RKO (cell line): ENCODE data around the gene LRRC23.
"Not testable (repeated sequence)": the region's sequence is repeated elsewhere in the genome, so short reads cannot be mapped to it uniquely, and the experiment has no call there.

ENCODE experiments used
- DNase-seq: peaks from one replicate; pipeline ENCODE4 v3.0.0-alpha.2; 2016; ENCODE audit warnings: low spot score

LRRC23 gene

DNA sequence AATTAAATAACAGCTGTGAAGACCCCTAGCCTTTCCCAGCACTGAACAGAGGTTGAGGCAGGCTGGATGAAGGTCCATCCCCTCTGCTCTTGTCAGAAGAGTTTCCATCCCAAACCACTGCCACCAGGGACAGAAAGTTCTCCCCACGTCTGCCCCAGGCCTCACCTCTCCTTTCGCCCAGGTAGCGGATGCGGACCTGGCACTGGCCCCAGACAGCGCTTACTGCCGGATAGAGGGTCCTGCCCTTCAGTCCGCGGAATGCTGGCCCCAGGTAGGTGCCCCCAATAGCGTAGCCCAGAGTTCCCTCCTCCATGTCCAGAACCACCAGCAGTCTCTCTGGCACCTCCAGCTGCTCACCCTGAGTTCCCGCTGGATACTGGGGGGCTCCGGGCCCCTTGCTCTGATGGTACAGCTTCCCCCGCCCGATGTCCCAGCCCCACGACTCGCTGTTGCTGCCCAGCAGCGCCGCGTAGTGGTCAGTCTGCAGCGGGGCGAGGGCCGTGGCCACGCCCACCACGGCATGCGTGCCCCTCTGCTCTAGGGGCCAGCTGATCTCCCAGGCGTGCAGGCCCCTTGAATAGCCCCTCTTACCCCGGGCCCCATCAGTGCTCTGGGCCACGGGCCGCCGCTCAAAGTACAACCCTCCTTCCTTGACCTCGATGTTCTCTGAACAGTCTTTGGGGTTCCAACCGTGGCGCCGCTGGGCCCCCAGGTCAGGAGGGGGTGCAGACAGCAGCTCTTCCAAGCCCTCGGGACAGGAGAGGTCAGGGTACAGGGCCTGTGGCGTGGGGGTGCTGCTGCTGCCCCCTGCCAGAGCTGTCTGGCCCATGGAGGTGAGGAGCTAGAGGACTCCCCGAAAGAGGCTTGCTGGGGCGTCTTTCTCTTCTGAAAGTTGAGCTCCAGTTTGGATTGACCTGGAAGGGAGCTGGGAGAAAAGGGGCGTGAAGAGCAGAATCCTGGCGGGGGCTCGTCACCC is 32.3 kb upstream of the LRRC23 start:
- DNase-seq = peak; percentile 83

DNA sequence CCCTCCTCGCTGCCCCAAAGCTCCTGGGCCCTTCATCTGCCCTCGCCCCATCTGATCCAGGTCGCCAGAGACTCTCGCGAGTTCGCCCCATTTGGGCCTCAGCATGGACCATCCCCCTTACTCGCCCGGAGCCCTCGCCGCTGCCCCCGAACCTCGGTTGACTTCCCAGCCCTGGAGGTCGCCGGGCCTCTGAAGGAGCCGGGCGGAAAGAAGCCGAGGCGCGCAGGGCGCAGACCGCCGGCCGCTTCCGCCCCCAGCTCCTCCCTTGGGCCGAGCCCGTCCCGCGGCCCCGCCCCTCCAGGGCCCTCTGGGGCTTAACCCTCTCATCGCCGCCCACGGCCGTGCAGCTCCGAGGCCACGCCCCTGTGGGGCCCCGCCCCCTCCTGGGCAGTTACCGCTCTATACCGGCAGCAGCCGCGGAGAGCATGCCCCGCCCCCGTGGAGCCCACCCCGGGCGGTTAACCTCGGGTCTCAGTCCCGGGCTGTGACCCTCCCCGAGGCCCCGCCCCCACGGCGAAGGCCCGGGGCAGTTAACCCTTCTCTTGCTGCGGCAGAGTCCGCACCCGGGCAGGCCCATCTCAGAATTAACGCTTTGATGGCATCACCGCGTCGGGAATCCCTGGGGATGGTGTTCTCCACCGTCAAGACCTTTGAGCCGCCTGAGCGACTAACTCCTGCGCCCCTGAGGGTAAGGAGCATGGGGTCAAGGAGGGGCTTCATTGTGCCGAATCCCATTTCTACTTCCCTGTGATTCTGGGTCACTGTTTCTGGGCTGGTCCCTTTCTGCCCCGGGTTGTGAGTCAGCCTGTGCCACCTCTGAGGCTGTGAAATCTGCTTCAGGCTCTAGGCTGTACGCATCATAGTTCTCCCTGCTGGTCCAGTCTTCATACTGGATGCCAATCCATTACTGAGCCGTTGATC is 31.3 kb upstream of the LRRC23 start, which contains the start of gene SPSB2:
TSS of gene SPSB2 (minus strand) at position 210 of the 921 bp plus-strand sequence. CDS start 402 bp downstream, outside the sequence.
- DNase-seq = peak; percentile 97

DNA sequence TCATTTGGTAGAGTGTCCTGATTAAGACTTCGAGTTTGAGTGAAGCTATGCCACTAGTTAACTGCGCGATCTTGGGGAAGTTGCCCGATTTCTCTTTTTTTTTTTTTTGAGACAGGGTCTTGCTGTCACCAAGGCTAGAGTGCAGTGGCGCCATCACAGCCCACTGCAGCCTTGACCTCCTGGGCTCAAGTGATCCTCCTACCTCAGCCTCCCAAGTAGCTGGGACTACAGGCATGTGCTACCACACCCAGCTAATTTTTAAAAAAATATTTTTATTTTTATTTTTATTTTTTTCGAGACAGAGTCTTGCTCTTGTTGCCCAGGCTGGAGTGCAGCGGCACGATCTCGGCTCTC is 30.6 kb upstream of the LRRC23 start:
- DNase-seq = not testable (repeated sequence)

DNA sequence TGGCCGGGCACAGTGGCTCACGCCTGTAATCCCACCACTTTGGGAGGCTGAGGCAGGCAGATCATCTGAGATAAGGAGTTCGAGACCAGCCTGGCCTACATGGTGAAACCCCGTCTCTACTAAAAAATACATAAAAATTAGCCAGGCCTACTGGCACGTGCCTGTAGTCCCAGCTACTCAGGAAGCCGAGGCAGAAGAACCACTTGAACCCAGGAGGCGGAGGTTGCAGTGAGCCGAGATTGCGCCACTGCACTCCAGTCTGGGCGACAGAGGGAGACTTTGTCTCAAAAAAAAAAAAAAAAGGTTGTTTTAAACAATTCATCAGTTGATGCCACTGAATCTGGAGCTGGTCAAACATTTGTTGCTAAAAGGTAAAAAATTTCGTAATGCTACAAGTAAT is 24.8 kb upstream of the LRRC23 start:
- not testable (repeated sequence) for DNase-seq

DNA sequence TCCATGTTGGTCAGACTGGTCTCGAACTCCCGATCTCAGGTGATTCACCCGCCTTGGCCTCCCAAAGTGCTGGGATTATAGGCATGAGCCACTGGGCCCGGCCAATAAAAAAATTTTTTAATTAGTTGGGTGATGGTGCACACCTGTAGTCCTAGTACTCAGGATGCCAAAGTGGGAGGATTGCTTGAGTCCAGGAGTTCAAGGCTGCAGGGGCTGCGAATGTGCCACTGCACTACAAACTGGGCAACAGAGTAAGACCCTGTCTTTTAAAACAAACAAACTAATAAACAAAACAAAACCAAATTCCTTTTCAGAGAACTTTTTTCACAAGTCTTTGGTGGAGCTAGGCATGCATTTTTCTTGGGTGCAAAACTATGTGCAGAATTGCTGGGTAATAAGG is 21.4 kb upstream of the LRRC23 start:
- DNase-seq = no peak

DNA sequence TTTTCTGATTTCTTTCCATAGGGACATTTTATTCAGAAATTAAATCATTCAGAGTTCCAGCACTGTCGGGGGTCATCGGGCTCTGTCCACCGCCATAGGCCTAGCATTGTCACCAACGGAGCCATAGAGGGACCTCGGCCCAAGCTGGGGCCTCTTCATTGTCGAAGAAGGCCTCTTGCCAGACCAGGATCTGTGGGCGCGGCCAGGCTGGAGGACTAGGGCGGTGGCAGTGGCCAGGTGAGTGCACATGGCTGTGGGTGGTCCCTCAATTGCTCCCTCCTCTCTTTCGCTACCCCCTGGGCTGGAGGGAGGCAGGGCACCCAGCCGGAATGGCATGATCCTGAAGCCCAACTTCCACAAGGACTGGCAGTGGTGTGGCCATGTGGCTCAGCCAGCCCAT is 20.9 kb upstream of the LRRC23 start:
- DNase-seq = no peak

DNA sequence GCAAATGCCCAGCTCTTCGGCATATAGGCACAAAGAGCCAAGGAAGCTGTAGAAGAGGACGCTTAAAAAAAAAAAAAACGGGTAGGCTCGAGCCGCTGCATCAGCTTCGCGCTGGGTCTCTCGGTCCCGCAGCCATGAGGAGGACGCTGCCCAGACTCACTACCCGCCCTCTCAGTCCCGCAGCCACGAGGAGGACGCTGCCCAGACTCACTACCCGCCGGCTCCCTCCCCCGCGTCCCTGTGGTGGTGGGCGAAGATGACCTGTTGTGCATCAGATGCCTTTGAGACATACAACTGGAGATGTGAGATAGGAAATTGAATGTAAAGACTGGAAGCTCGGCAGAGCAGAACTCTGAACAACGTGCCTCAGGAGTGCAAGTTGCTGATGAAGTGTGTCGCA is 20.1 kb upstream of the LRRC23 start:
- DNase-seq = no peak

DNA sequence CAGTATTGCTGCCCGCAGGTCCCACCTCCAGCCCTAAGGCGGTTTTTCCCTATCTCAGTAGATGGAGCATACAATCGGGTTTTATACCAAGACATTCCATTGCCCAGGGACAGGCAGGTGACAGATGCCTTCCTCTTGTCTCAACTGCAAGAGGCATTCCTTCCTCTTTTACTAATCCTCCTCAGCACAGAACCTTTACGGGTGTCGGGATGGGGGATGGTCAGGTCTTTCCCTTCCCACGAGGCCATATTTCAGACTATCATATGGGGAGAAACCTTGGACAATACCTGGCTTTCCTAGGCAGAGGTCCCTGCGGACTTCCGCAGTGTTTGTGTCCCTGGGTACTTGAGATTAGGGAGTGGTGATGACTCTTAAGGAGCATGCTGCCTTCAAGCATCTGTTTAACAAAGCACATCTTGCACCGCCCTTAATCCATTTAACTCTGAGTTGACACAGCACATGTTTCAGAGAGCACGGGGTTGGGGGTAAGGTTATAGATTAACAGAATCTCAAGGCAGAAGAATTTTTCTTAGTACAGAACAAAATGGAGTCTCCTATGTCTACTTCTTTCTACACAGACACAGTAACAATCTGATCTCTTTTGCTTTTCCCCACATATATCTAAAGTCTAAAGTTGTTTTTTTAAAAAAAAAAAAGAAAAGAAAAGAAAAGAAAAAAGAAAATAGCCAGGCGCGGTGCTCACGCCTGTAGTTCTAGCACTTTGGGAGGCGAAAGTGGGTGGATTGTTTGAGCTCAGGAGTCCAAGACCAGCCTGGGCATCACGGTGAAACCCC is 18.2 kb upstream of the LRRC23 start:
- DNase-seq = not testable (repeated sequence)

DNA sequence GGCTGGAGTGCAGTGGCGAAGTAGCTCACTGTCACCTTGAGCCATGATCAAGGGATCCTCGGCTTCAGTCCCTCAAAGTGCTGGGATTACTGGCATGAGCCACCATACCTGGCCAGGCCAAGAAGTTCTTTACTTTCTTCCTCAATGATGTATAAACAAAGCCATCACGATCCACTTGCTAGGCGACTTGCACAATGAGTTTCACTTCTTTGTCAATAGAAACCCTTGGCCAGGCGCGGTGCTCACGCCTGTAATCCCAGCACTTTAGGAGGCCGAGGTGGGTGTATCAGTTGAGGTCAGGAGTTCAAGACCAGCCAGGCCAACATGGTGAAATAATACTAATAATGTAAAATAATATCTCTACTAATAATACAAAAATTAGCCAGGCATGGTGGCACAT is 17.2 kb upstream of the LRRC23 start:
- no peak for DNase-seq

DNA sequence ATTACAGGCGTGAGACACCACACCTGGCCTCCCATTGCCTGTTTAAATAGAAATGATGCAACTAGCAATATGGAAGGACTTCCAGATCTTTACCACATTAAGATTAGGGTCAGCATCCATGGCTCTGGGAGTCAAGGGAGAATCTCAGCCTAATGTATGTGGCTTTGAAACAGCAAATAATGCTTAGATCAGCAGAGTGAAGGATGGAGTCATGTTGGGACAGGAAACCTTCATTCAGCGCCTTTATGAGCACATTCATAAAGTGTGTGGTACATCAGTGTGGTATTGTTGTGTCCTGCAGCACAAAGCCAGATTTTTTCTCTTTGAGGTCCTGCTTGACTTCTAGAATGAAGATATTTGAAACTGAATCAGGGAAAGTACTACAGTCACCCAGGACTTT is 16.3 kb upstream of the LRRC23 start:
- no peak for DNase-seq

DNA sequence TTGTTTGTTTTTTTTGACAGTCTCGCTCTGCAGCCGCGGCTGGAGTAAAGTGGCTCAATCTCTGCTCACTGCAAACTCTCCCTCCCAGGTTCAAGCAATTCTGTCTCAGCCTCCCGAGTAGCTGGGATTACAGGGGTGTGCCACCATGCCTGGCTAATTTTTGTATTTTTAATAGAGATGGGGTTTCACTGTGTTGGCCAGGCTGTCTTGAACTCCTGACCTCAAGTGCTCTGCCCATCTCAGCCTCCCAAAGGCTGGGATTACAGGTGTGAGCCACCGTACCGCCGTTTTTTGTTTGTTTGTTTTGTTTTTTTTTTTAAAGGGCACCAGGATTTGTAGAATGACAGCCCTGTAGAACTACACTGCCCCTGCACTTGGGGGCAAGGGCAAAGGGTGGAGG is 15.8 kb upstream of the LRRC23 start:
- DNase-seq = not testable (repeated sequence)

DNA sequence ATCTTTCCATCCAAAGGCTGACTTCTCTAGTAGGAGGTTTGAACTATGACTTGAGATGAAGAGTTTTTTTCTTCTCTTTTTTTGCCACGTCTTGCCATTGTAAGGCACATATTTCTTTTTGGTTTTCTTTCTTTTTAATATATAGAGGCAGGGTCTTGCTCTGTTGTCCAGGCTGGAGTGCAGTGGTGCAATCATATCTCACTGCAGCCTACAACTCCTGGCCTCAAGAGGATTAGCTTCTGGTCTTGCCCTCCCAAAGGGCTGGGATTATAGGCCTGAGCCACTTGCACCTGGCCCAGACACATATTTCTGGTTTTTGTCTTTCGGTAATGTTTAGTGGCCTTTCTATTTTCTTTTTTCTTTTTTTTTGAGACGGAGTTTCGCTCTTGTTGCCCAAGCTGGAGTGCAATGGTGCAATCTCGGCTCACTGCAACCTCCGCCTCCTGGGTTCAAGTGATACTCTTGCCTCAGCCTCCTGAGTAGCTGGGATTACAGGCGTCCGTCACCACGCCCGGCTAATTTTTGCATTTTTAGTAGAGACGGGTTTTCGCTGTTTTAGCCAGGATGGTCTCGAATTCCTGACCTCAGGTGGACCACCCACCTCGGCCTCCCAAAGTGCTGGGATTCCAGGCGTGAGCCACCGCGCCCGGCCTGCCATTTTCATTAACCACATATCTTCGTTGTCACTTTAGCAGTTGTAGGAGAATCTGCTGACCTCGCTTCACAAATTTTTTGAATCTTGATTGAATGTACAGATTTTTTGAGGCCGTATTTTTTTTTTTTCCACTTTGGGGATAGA is 14.6 kb upstream of the LRRC23 start:
- DNase-seq = not testable (repeated sequence)

DNA sequence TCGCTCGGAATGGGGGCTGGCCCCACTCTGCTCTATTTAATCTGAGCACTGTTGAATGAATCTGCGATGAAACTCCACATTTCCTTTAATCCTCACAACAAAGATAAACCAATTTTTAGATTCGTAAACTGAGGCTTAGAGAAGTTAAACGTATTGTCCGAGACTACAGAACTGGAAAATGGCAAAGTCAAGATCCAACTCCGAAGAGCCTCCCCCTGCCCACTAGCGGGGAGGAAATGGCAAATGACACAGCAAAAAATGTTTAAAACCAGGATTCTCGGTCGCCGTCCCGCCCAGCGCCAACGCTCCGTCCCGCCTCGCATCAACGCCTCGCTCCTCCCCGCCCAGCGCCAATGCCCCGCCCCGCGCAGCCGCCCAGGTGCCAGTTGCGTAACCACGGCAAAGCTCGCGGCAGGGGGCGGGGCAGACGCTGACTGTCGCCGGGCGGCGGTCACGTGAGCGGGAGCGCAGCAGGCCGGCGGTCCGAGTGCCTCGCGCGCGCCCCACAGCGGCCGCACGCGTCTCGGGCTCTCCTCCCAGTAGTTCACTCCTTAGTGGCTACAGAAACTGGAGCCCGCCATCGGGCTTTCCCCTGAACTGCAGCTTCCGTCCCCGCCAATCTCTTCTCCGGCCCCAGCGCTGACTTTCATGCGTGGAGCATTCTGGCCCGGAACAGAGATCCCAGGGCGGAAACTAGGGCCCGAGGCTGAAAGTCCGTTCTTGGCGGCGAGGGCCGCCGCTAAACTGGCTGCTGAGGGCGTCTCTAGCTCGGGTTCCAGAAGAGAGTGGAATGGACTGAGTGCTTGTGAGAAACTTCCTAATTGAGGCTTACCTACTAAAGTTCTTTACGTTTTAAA is 13.6 kb upstream of the LRRC23 start:
- peak; percentile 96 for DNase-seq

DNA sequence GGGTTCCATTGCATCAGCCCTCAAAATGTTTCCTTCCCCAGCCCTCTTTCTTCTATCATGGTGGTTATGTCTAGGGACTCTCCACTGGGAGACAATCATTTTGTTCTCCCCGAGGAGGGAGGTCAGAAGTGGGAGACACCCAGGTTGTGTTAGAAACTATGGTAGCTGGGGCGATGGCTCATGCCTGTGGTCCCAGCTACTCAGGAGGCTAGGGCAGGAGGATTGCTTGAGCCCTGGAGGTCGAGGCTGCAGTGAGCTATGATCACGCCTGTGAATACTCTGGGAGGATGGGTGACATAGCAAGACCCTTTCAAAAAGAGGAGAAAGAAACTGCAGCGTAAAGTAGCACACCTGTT is 13.0 kb upstream of the LRRC23 start:
- DNase-seq = no peak

DNA sequence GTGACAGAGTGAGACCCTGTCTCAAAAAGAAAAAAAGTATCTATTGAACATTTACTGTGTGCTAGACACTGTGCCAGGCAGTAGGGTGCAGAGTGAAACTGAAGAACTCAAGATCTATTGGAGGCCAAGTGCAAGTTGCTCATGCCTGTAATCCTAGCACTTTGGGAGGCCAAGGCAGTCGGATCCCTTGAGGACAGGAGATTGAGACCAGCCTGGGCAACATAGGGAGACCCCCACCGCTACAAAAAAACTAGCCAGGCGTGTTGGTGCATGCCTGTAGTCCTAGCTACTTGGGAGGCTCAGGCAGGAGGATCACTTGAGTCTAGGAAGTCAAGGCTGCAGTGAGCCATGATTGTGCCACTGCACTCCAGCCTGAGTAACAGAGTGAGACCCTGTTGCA is 11.9 kb upstream of the LRRC23 start:
- DNase-seq = not testable (repeated sequence)

DNA sequence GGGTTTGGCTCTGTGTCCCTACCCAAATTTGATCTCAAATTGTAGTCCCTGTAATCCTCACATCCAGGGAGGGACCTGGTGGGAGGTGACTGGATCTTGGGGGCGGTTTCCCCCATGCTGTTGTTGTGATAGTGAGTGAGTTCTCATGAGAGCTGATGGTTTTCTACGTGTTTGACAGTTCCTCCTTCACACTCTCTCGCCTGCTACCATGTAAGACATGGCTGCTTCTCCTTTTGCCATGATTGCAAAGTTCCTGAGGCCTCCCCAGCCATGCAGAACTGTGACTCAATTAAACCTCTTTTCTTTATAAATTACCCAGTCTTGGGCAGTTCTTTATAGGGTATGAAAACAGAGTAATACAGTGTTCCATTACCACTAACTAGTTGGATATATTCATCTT is 10.3 kb upstream of the LRRC23 start:
- DNase-seq = no peak

DNA sequence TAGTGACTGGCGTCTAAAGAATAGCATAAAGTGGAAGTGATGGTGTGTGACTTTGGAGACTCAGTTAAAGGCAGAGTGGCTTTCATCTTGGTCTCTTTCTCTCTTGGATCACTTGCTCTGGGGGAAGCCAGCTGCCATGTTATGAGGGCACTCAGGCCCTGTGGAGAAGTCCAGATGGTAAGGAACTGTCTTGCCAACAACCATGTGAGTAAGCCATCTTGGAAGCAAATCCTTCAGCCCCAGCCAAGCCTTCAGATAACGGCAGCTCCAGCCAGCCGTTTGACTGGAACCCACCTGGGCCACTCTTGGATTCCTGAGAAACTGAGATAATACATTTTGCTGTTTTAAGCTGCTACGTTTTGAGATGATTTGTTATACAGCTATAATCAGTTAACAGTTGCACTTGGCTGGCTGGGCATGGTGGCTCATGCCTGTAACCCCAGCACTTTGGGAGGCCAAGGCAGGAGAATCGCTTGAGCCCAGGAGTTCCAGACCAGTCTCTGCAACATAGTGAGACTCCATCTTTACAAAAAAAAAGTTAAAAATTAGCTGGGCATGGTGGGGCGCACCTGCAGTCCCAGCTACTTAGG is 7.7 kb upstream of the LRRC23 start:
- DNase-seq = no peak

DNA sequence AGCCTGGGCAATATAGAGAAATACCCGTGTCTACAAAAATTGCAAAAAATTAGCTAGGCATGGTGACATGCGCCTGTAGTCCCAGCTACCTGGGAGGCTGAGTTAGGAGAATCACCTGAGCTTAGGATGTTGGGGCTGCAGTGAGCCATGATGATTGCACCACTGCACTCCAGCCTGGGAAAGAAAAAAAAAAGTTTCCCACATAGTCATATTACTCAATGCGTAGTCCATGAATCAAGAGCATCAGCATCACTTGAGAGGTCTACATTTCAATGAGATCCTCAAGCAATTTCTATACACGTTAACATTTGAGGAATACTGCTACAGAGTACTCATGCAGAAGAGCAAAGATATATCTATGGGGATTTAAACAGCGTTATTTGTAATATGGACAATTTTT is 5.2 kb upstream of the LRRC23 start:
- DNase-seq = no peak

DNA sequence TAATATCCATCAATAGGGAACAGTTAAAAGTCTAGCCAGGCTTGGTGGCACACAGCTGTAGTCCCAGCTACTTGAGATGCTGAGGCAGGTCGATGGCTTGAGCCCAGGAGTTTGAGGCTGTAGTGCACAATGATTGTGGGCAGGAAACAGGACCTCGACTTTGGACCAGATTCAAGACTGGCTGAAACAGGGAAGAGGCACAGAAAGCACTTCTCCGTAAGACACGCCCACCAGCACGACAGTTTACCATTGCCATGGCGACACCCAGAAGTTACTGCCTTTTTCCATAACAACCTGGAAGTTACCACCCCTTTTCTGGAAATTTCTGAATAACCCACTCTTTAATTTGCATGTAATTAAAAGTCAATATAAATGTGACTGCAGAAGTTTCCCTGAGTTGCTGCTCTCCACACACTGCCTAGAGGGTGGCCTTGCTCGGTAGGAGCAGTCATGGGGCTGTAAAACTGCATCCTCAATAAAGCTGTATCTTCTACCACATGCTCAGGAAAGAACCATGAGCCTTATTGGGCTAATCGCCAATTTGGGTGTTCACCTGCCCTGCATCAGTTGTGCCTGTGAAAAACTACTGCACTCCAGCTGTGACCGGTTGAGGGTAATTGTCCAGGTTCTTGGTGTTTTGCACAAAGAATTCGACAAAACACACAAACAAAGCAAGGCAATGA is 4.6 kb upstream of the LRRC23 start:
- DNase-seq = no peak
